Effector memory CD4-positive, alpha-beta T cell (primary cell): ENCODE data around the gene ARFRP1.
A peak's percentile ranks its signal among the peaks of the same experiment; 100 is the strongest.

ENCODE experiments used
- DNase-seq, 3 donors: peaks; one replicate each; pipeline ENCODE4 v3.0.0-alpha.2; 2020
- H3K27ac ChIP-seq: 2 replicates; pipeline ENCODE4 v1.7.0; 2013; ENCODE audit warnings: mild to moderate bottlenecking, low read length, moderate library complexity; ENCODE audit not compliant: insufficient read depth, poor library complexity, severe bottlenecking
- H3K27me3 ChIP-seq: replicated peaks from 2 replicates; pipeline ENCODE4 v1.7.0; 2013; ENCODE audit warnings: mild to moderate bottlenecking, low read length; ENCODE audit not compliant: insufficient read depth, control insufficient read depth, poor library complexity, severe bottlenecking
- H3K36me3 ChIP-seq: 2 replicates; pipeline ENCODE4 v1.7.0; 2013; ENCODE audit warnings: mild to moderate bottlenecking, low read length, moderate library complexity; ENCODE audit not compliant: control insufficient read depth, insufficient read depth
- H3K4me1 ChIP-seq: 2 replicates; pipeline ENCODE4 v1.7.0; 2013; ENCODE audit warnings: low read length, mild to moderate bottlenecking; ENCODE audit not compliant: control insufficient read depth, insufficient read depth, poor library complexity, severe bottlenecking
- H3K4me3 ChIP-seq: 2 replicates; pipeline ENCODE4 v1.7.0; 2013; ENCODE audit warnings: low read length, low read depth, mild to moderate bottlenecking; ENCODE audit not compliant: insufficient read depth, poor library complexity, severe bottlenecking
- H3K9me3 ChIP-seq: 2 replicates; pipeline ENCODE4 v1.7.0; 2013; ENCODE audit warnings: mild to moderate bottlenecking, low read length, moderate library complexity; ENCODE audit not compliant: control insufficient read depth

ARFRP1 gene

DNA sequence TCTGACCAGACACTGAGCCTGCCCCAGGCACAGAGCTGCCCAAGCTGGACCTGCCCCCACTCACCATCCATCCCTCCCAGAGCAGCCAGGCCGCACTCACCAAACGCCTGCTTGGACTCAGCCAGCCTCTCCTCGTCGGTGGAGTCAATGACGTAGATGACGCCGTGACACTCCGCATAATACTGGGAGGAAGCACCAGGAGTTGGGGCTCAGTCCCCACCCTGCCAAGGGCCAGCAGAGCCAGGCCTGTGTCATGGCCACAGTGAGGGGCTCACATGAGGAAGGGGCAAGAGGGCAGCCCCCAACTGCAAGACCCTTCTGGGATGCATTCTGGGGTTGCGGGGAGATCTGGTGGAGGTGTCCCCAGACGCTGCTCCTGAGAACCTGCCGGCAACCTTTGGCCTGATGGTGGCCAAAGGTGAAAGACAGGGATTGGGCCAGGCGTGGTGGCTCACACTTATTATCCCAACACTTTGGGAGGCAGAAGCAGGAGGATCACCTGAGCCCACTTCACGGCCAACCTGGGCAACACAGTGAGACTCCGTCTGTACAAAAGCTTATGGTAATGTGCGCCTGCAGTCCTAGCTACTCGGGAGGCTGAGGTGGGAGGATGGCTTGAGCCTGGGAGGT lies 5.6 kb downstream of the ARFRP1 start:
- no peaks in the 10 kb centered on the region for H3K27me3 ChIP-seq
- DNase-seq = no peak
- H3K4me1 ChIP-seq = peaks cover 33% of the 10 kb centered on the region
- H3K27ac ChIP-seq = peak overlapping the region; percentile 19
- H3K4me3 ChIP-seq = no peak overlapping the region
- H3K9me3 ChIP-seq = no peaks in the 10 kb centered on the region
- peaks cover 32% of the 10 kb centered on the region for H3K36me3 ChIP-seq

DNA sequence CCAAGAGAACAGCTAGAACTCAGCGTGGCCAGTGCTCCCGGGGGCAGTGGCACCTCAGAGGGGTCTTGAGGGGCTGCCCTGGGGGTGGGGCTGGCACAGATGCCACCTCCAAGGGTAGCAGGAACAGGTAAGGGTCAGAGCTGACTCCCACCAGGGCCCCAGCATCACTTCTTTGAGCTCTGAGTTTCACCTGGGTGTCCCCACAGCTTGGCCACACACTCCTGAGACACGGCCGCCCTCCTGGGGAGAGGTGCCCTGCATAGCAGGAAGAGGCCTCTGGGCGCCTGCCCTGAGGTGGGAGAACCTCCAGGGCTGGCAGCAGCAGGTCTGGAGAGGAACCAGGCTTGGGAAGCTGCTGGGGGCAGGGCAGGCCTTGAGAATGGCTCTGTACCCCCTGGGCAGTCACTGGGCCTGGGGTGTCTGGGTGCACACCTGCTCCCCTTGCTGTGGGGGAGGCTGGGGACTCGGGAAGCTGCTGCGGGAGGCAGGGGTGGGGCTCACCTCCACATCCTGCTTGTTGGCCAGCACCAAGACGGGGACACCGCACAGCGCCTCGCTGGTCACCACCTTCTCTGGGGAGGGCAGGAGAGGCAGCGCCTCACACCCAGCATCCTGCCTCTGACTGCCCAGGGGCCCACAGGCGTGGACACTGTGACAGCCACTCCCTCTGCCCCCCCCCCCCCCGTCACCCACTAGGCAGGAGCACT lies 6.3 kb downstream of the ARFRP1 start:
- peaks cover 33% of the 10 kb centered on the region for H3K4me1 ChIP-seq
- no peak for DNase-seq

DNA sequence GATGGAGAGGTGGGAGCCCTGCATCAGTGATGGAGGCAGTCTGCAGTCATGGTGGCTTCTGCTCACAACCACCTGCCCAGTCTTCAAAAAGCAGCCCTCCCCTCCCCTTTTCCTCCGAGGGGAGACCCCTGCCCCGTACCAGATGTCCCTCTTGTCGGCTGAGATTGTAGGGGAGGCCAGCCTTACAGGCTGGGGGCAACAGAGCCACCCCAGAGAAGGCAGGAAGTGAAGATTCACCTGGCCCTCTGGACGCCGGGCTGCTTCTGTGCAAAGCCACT lies 6.8 kb downstream of the ARFRP1 start:
- Histone ChIP-seq H3K27ac (no peak overlapping the region), H3K36me3 (peaks cover 28% of the 10 kb centered on the region), H3K4me3 (no peak overlapping the region), H3K27me3 (no peaks in the 10 kb centered on the region), H3K4me1 (peaks cover 35% of the 10 kb centered on the region), H3K9me3 (no peaks in the 10 kb centered on the region)
- DNase-seq = no peak

More for the DNA sequence above, 6.3 kb downstream of the ARFRP1 start:
- H3K27me3 ChIP-seq = no peaks in the 10 kb centered on the region
- H3K27ac ChIP-seq = peak overlapping the region; percentile 19
- H3K9me3 ChIP-seq = no peaks in the 10 kb centered on the region
- H3K36me3 ChIP-seq = peaks cover 32% of the 10 kb centered on the region
- H3K4me3 ChIP-seq = no peak overlapping the region

DNA sequence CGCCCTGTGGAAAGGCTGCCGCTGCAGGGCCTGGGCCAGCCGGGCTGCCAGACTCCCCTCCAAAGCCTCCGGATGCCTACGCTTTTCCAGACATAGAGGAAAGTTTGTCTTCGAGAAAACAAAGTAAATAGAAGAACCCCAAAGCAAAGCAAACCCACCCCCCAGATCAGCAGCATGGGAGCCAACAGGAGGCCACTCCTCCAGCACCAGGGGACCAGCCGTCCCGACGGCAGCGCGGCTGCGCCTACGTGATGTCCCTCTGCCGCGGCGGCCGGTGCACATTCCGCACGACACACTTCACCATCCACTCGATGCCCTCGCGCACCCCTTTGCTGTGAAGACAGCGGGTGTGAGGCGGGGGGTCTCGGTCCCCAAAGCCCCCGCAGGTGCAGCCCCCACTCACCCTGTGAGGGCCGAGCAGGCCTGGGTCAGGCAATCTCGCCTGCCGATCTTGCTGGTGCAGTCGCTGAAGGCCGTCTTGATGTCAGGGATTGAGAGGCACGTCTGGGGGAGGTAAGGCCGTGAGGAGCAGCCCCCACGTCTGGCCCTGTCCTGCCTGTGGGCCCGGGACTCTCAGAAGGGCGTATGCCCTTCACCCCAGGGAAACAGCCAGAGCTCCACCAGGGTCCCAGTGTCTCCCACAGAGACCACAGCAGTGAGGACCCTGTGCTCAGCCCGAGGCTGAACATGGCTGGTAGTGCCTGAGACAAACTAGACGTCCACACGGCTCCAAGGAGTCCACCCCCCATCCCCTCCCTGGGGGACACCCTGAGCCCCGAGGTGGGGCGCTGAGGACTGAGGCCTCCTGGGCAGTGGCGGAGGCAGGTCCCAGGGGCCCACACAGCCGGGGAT lies 7.4 kb downstream of the ARFRP1 start:
- no peak overlapping the region for H3K4me3 ChIP-seq
- H3K36me3 ChIP-seq = peaks cover 23% of the 10 kb centered on the region
- H3K27me3 ChIP-seq = no peaks in the 10 kb centered on the region
- no peaks in the 10 kb centered on the region for H3K9me3 ChIP-seq
- H3K27ac ChIP-seq = no peak overlapping the region
- DNase-seq = no peak
- H3K4me1 ChIP-seq = peaks cover 36% of the 10 kb centered on the region

DNA sequence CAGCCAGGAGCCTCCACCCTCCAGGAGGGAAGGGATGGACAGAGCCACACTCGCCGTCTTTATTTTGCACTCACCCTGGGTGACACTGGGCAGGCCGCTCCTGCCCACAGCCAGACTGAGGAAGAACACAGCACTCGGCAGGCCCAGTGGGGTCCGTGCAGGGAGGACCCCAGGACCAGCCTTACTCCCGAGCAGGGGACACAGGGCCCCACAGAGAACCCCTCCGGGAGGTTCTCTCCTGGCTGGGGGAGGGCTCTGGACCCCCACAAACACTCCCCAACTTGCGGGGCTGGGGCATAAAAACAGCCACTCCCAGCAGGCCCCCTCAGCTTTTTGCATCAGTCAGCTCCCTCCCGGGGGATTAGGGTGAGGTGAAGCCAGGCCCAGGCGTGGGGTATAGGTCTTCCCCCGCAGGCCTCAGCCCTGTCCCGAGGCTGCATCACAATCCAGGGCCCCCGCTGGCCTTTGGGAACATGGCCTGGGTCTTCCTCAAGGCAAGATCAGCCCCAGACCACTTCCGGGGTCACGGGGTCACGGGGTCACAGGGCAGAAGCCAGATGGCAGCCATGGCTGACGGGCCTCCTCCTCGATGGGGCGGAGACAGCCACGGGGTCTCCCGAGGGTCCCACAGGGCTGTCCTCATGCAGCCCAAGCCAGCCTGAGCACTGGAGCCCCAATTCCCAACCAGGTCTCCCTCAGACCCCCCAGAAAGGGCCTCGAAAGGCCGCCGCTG lies 8.1 kb downstream of the ARFRP1 start:
- Histone ChIP-seq H3K27me3 (no peaks in the 10 kb centered on the region), H3K4me3 (no peak overlapping the region), H3K9me3 (no peaks in the 10 kb centered on the region), H3K36me3 (peaks cover 23% of the 10 kb centered on the region), H3K4me1 (peaks cover 36% of the 10 kb centered on the region), H3K27ac (no peak overlapping the region)
- DNase-seq = no peak

DNA sequence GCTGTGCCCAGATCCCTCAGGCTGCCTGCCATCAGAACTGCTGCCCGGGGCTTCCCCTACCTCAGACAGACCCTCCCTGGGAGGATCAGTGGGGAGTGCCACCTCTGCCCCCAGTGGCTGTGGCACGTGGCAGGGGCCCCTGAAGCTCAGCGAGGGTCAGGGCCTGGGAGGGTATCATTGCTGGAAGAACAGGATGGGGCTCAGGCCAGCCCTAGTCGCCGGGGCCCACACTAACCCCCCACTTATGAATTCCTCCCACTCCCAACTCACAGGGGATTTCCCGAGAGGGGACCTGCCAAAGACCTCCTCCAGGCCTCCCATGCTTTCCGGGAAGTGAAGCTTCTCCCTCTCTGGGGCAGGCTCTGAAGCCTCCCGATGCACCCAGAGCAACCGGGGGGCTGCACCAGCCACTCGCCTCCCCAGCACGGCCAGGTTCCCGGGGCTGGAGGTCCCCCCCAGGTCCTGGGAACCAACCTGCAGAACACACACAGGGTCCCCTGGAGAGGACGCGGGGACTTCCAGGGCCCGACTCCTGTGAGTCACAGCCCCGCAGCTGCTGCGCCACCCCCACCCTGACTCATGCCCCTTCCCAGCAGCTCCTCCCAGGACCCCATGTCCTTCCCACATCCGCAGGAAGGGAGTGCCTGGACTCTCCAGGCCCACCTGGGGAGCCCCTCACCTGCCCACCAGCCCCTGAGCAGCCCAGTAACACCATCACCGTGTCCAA lies 8.9 kb downstream of the ARFRP1 start:
- Histone ChIP-seq H3K36me3 (peaks cover 15% of the 10 kb centered on the region), H3K27me3 (no peaks in the 10 kb centered on the region), H3K4me1 (peaks cover 36% of the 10 kb centered on the region), H3K9me3 (no peaks in the 10 kb centered on the region), H3K27ac (no peak overlapping the region), H3K4me3 (no peak overlapping the region)
- DNase-seq = no peak

DNA sequence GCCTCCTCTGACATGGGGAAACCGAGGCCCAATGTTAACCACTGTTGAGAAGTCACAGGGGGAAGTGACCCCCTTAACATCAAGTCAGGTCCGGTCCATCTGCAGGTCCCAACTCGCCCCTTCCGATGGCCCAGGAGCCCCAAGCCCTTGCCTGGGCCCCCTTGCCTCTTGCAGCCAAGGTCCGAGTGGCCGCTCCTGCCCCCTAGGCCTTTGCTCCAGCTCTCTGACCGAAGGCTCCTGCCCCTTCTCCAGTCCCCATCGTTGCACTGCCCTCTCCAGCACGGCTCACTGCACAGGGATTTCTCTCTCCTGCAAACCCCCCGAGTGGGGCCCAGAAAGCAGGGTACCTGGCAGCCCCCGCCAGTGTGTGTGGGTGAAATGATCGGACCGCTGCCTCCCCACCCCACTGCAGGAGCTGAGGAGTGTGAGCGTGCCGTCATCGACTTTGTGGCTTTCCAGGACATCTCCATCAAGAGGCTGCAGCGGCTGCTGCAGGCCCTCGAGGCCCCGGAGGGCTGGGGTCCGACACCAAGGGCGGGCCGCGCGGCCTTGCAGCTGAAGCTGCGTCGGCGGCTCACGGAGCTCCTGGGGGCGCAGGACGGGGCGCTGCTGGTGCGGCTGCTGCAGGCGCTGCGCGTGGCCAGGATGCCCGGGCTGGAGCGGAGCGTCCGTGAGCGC lies 9.8 kb downstream of the ARFRP1 start:
- no peaks in the 10 kb centered on the region for H3K27me3 ChIP-seq
- no peaks in the 10 kb centered on the region for H3K9me3 ChIP-seq
- peaks cover 8% of the 10 kb centered on the region for H3K36me3 ChIP-seq
- no peak overlapping the region for H3K27ac ChIP-seq
- peaks cover 36% of the 10 kb centered on the region for H3K4me1 ChIP-seq
- no peak overlapping the region for H3K4me3 ChIP-seq
- no peak for DNase-seq

DNA sequence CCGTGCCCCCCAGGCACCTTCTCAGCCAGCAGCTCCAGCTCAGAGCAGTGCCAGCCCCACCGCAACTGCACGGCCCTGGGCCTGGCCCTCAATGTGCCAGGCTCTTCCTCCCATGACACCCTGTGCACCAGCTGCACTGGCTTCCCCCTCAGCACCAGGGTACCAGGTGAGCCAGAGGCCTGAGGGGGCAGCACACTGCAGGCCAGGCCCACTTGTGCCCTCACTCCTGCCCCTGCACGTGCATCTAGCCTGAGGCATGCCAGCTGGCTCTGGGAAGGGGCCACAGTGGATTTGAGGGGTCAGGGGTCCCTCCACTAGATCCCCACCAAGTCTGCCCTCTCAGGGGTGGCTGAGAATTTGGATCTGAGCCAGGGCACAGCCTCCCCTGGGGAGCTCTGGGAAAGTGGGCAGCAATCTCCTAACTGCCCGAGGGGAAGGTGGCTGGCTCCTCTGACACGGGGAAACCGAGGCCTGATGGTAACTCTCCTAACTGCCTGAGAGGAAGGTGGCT lies 10.4 kb downstream of the ARFRP1 start:
- no peak overlapping the region for H3K27ac ChIP-seq
- peaks cover 8% of the 10 kb centered on the region for H3K36me3 ChIP-seq
- no peak for DNase-seq
- H3K27me3 ChIP-seq = no peaks in the 10 kb centered on the region
- H3K4me1 ChIP-seq = peaks cover 36% of the 10 kb centered on the region
- no peak overlapping the region for H3K4me3 ChIP-seq
- no peaks in the 10 kb centered on the region for H3K9me3 ChIP-seq
